HFFc6 (cell line): Measurements from ENCODE around the gene HOXB3. TPM values are rescaled to one million over a fixed set of nuclear protein-coding genes. Genes with fewer than 3 reads are reported as not detected.

Source experiments
- DNase-seq: peaks from one replicate; pipeline ENCODE4 v3.0.0-alpha.2; 2018
- H3K27ac Mint-ChIP-seq: 2 replicates; pipeline ENCODE4 v1.8.0; 2020; ENCODE audit warnings: mild to moderate bottlenecking, mixed read lengths
- H3K27me3 Mint-ChIP-seq: 2 replicates; pipeline ENCODE4 v1.8.0; 2021; ENCODE audit warnings: mild to moderate bottlenecking, moderate library complexity, mixed read lengths; ENCODE audit not compliant: insufficient read depth
- H3K36me3 Mint-ChIP-seq: 2 replicates; pipeline ENCODE4 v1.8.0; 2021; ENCODE audit warnings: low read depth, mixed read lengths
- H3K4me1 Mint-ChIP-seq: 2 replicates; pipeline ENCODE4 v1.8.0; 2020; ENCODE audit warnings: low read depth, mixed read lengths
- H3K4me3 Mint-ChIP-seq: 2 replicates; pipeline ENCODE4 v1.8.0; 2020; ENCODE audit warnings: mild to moderate bottlenecking, moderate library complexity, mixed read lengths
- H3K9me3 Mint-ChIP-seq: 2 replicates; pipeline ENCODE4 v1.8.0; 2020; ENCODE audit warnings: mild to moderate bottlenecking, mixed read lengths
- CTCF ChIP-seq: fragments of 200-600 bp; sonication (generic); IDR thresholded peaks from 2 replicates; pipeline ENCODE4 v1.5.0; 2021; ENCODE audit warnings: antibody characterized with exemption, mild to moderate bottlenecking
- total RNA-seq, 6 experiments: library from RNA; stranded (reverse); fragmentation: NEBNext Ultra II Directional; extraction: Animal tissue kit (Norgen Biotek cat#: 25700); gene quantifications; 2 replicates in 1 of 6; 3 replicates in 5 of 6; pipeline ENCODE4 v1.2.3, GENCODE V29; 2021

HOXB3 gene
- total RNA-seq, 6 experiments from 2014 or later: not detected

- no peaks in the 10 kb centered on the region for H3K9me3 Mint-ChIP-seq
- TF ChIP-seq CTCF: no peak
- no peak overlapping the region for H3K27ac Mint-ChIP-seq
- H3K27me3 Mint-ChIP-seq: peaks cover 97% of the 10 kb centered on the region
- peaks cover 24% of the 10 kb centered on the region for H3K4me1 Mint-ChIP-seq
- no peak overlapping the region for H3K4me3 Mint-ChIP-seq
- no peak for DNase-seq
- no peaks in the 10 kb centered on the region for H3K36me3 Mint-ChIP-seq
Observed at GRCh38 chr17:48598736-48599135, 8.7 kb upstream of the HOXB3 start.

GRCh38 chr17:48597778-48598631 lies 8.0 kb upstream of the HOXB3 start:
- Mint-ChIP-seq H3K4me3 (peak overlapping the region; percentile 68; the same call in 1 of the 2 replicates), H3K27me3 (peaks cover 93% of the 10 kb centered on the region), H3K4me1 (peaks cover 29% of the 10 kb centered on the region), H3K36me3 (no peaks in the 10 kb centered on the region), H3K9me3 (no peaks in the 10 kb centered on the region), H3K27ac (no peak overlapping the region)
- DNase-seq: no peak
- TF ChIP-seq CTCF: no peak

- Mint-ChIP-seq H3K4me3 (peak overlapping the region; percentile 68; the same call in 1 of the 2 replicates), H3K36me3 (no peaks in the 10 kb centered on the region), H3K27ac (no peak overlapping the region), H3K4me1 (peaks cover 29% of the 10 kb centered on the region), H3K9me3 (no peaks in the 10 kb centered on the region), H3K27me3 (peaks cover 92% of the 10 kb centered on the region)
- no peak for TF ChIP-seq CTCF
- DNase-seq: no peak
Observed at GRCh38 chr17:48597528-48597777, 7.4 kb upstream of the HOXB3 start.

GRCh38 chr17:48596735-48597527 lies 6.9 kb upstream of the HOXB3 start:
- H3K4me3 Mint-ChIP-seq: no peak overlapping the region; the same call in 1 of the 2 replicates
- H3K27ac Mint-ChIP-seq: no peak overlapping the region
- peaks cover 29% of the 10 kb centered on the region for H3K4me1 Mint-ChIP-seq
- TF ChIP-seq CTCF: no peak
- DNase-seq: no peak
- H3K36me3 Mint-ChIP-seq: no peaks in the 10 kb centered on the region
- no peaks in the 10 kb centered on the region for H3K9me3 Mint-ChIP-seq
- H3K27me3 Mint-ChIP-seq: peaks cover 90% of the 10 kb centered on the region

- Mint-ChIP-seq H3K9me3 (no peaks in the 10 kb centered on the region), H3K4me3 (peak overlapping the region; percentile 25; the same call in 1 of the 2 replicates), H3K36me3 (no peaks in the 10 kb centered on the region), H3K27ac (no peak overlapping the region), H3K27me3 (peaks cover 90% of the 10 kb centered on the region), H3K4me1 (peaks cover 29% of the 10 kb centered on the region)
- no peak for TF ChIP-seq CTCF
- no peak for DNase-seq
Observed at GRCh38 chr17:48596000-48596734, 6.1 kb upstream of the HOXB3 start.
